KOPT-K1 (cell line): ENCODE results near the gene PRCD.
A peak's percentile ranks its signal among the peaks of the same experiment; 100 is the strongest.

Experiments used
- H3K27ac ChIP-seq: fragments of 200-600 bp; sonication (generic); 2 replicates; pipeline ENCODE4 v1.5.1; 2016; ENCODE audit warnings: antibody characterized with exemption, mild to moderate bottlenecking, low read depth, low read length; ENCODE audit not compliant: poor library complexity, severe bottlenecking
- H3K36me3 ChIP-seq: fragments of 200-600 bp; sonication (generic); 2 replicates; pipeline ENCODE4 v1.5.1; 2017; ENCODE audit warnings: antibody characterized with exemption, mild to moderate bottlenecking, low read length, moderate library complexity; ENCODE audit not compliant: insufficient read depth
- H3K9me3 ChIP-seq: fragments of 200-600 bp; sonication (generic); 2 replicates; pipeline ENCODE4 v1.5.1; 2017; ENCODE audit warnings: antibody characterized with exemption, low read length, mild to moderate bottlenecking; ENCODE audit not compliant: insufficient read depth, poor library complexity, severe bottlenecking

The PRCD gene

DNA sequence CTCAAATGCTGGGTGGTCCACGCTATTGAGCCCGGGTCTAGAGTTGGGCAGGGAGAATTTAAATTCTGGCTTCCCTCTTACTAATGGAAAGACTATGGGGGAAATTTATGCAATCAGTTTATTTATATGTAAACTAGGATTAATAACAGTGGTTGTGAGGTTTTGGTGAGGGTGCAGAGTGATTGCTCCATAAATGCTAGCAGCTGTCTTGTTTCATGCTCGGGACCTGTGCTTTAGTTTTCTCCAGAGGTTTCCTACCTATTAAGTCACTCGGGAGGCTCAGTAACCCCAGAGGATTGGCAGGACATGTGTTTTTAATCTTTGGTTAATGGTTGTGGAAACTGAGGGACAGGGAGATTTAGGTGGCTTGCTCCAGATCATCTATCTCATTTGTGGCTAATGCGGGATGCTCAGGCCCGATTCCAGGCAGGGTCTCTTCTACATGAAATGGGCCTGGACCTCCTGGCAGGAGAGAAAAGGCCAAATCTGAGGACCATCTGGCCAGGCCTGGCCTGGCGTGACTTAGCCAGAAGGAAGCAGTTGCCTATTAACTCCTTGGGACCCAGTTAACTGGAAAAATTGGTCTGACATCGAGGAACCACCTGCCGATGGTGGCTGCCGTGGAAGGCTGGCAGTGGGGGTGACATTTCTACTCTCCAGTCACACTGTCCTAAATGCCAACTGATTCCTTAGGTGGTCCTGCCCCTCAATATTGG lies 2.1 kb downstream of the PRCD start:
- no peak overlapping the region for H3K27ac ChIP-seq
- H3K36me3 ChIP-seq = no peaks in the 10 kb centered on the region
- no peaks in the 10 kb centered on the region for H3K9me3 ChIP-seq

DNA sequence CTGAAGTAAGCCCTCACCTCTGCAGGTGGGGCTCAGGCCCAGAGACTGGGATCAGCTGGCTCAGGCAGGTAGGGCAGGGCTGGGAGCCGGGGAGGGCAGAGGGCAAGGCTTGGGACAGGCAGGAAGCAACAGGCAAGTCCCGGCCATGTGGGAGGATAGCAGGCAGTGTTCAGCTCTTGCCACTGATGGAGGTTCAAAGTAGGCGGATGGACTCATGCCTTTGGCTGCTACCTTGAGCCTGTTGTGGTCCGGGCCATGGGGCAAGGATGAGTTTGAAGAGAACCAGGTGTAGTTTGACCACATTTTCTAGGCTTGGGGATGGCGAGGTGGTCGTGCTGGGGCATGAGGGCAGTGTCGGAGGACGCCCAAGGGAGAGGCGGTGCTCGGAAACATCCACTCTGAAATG lies 2.7 kb downstream of the PRCD start:
- H3K36me3 ChIP-seq = no peaks in the 10 kb centered on the region
- no peak overlapping the region for H3K27ac ChIP-seq
- H3K9me3 ChIP-seq = no peaks in the 10 kb centered on the region

DNA sequence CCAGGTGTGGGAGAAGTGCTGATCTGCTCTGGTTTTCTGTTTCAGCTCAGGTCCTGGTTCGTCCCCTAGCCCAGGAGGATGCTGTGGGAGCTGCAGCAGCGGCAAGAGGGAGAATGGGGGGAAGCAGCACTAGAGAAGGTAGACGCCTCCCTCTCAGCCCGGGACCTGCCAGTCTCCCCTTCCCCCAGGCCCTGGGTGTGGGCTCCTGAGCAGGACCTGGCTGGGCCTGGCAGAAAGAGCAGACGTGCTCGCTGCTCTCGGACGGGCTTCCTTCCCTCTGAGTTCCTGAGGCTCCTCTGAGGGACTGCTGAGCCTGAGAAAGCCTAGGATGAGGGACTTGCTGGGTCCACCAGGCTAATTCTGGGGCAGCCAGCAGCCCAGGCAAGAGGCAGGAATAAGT lies 3.1 kb downstream of the PRCD start:
- Histone ChIP-seq H3K27ac (no peak overlapping the region), H3K9me3 (no peaks in the 10 kb centered on the region), H3K36me3 (no peaks in the 10 kb centered on the region)

GRCh38 chr17:76543482-76543825 lies 3.6 kb downstream of the PRCD start:
- Histone ChIP-seq H3K36me3 (no peaks in the 10 kb centered on the region), H3K9me3 (no peaks in the 10 kb centered on the region), H3K27ac (no peak overlapping the region)

- no peaks in the 10 kb centered on the region for H3K9me3 ChIP-seq
- no peaks in the 10 kb centered on the region for H3K36me3 ChIP-seq
- no peak overlapping the region for H3K27ac ChIP-seq
Observed at GRCh38 chr17:76543826-76544545, 4.1 kb downstream of the PRCD start.

GRCh38 chr17:76544546-76545365 lies 4.9 kb downstream of the PRCD start:
- Histone ChIP-seq H3K36me3 (no peaks in the 10 kb centered on the region), H3K27ac (no peak overlapping the region)

GRCh38 chr17:76545918-76546555 lies 6.2 kb downstream of the PRCD start:
- Histone ChIP-seq H3K9me3 (no peaks in the 10 kb centered on the region), H3K27ac (no peak overlapping the region)

More at GRCh38 chr17:76544546-76545365, 4.9 kb downstream of the PRCD start:
- H3K9me3 ChIP-seq = no peaks in the 10 kb centered on the region

DNA sequence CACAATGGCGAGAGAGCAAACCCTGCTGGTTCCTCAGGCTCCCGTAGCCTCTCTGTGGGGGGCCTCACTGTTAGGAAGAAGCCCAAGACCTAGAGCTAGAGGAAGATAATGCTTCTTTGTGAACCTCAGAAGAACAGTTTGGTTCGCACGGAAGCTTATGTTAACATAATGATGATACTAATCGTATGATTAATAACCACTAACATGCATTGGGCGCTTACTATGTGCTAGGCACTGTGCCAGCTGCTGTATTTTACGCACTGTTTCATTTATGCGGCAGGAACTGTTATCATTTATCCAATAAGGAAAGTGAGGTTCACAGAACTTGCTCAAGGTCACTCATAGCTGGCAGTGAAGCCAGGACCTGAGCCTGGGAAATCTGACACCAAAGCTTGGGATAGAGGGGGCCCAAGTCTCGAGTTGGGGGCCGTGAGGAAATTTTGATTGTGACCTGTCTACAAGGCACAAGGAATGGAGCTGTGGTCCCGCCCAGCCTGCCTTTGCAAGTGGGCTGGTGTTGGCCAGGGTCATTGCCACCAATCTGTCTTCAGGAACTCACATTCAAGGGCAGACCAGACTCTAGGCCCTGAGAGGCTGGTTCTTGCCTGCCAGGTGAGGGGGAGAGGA lies 6.8 kb downstream of the PRCD start:
- peak overlapping the region; percentile 26 for H3K27ac ChIP-seq
- no peaks in the 10 kb centered on the region for H3K9me3 ChIP-seq
- H3K36me3 ChIP-seq = no peaks in the 10 kb centered on the region

More at GRCh38 chr17:76545918-76546555, 6.2 kb downstream of the PRCD start:
- no peaks in the 10 kb centered on the region for H3K36me3 ChIP-seq

DNA sequence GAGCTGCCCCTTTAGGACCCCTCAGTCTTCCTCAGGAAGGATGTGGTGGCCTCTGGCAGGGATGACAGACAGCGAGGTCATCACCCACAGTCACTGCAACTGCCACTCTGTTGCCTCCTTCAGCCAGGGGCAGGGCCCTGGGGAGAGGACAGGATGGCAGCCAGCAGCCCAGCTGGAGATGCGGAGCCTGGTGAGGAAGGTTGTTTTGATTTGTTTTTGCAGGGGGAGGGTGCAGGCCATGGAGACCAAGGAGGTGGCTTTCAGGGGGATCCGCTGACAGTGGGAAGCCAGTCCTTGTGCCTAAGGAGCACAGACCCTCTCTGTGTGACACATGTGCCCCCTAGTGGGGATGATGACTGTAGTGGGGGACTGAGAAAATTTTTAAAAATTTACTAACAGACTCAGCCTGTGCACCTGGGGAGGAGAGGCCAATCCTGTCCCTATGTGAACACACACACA lies 7.4 kb downstream of the PRCD start:
- Histone ChIP-seq H3K9me3 (no peaks in the 10 kb centered on the region), H3K36me3 (no peaks in the 10 kb centered on the region), H3K27ac (peak overlapping the region; percentile 26)

DNA sequence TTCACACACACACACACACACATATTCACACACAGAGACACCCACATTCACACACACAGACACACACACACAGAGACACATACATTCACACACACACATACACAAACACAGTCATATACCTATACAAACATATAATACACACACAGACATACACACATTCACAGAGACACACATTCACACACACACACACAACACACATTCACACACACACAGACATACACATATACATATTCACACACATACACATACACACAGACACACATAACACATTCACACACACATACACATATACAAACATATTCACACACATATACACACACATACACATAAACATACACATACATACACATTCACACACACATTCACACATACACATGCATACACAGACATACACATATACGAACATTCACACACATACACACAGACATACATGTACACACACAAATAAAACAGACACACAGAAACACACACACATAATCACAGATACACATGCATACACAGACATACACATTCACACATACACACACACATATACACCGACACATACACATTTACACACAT lies 7.9 kb downstream of the PRCD start:
- peak overlapping the region; percentile 26 for H3K27ac ChIP-seq
- no peaks in the 10 kb centered on the region for H3K9me3 ChIP-seq
- H3K36me3 ChIP-seq = no peaks in the 10 kb centered on the region

GRCh38 chr17:76548378-76549214 lies 8.8 kb downstream of the PRCD start:
- H3K27ac ChIP-seq = no peak overlapping the region
- no peaks in the 10 kb centered on the region for H3K9me3 ChIP-seq
- no peaks in the 10 kb centered on the region for H3K36me3 ChIP-seq

DNA sequence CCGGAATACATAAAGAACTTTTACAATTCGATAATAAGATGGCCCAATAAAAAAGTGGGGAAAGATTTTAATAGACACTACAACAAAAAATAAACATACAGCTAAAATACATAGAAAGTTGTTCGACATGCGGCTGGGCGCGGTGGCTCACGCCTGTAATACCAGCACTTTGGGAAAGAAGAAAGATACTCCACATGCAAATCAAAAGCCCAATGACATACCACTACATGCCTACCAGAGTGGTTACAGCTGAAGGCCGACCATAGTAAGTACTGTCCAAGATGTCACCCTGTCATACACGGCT lies 9.3 kb downstream of the PRCD start:
- no peak overlapping the region for H3K27ac ChIP-seq
- no peaks in the 10 kb centered on the region for H3K9me3 ChIP-seq
- no peaks in the 10 kb centered on the region for H3K36me3 ChIP-seq

GRCh38 chr17:76549539-76549938 lies 9.7 kb downstream of the PRCD start:
- Histone ChIP-seq H3K36me3 (no peaks in the 10 kb centered on the region), H3K9me3 (no peaks in the 10 kb centered on the region), H3K27ac (no peak overlapping the region)
